Neural cell (in vitro differentiated cells): ENCODE results near the gene SLN. TPM values are rescaled to one million over a fixed set of nuclear protein-coding genes. Genes with fewer than 3 reads are reported as not detected.
"Not testable (repeated sequence)": the region's sequence is repeated elsewhere in the genome, so short reads cannot be mapped to it uniquely, and the experiment has no call there.

Experiments used
- H2AFZ ChIP-seq: fragments of 200-600, 300-800 bp; sonication (generic), shearing (Covaris generic); 2 replicates; pipeline ENCODE4 v1.6.0; 2014; ENCODE audit warnings: low read depth, mild to moderate bottlenecking, antibody characterized with exemption, low read length, moderate library complexity
- H3F3A ChIP-seq: fragments of 200-600 bp; shearing (Covaris generic); 2 replicates; pipeline ENCODE4 v1.6.1; 2016; ENCODE audit warnings: mild to moderate bottlenecking, moderate library complexity, mixed read lengths, antibody characterized with exemption, low read length; ENCODE audit not compliant: insufficient read depth, poor library complexity, severe bottlenecking
- H3K27ac ChIP-seq: fragments of 200-600, 300-800 bp; sonication (generic), shearing (Covaris generic); 2 replicates; pipeline ENCODE4 v1.5.1; 2014; ENCODE audit warnings: mild to moderate bottlenecking, low read length, moderate library complexity
- H3K27me3 ChIP-seq: fragments of 300-800, 200-600 bp; sonication (generic), shearing (Covaris generic); 2 replicates; pipeline ENCODE4 v1.6.0; 2014; ENCODE audit warnings: mild to moderate bottlenecking, low read depth, low read length, moderate library complexity; ENCODE audit not compliant: insufficient read depth
- H3K36me3 ChIP-seq: fragments of 300-800, 200-600 bp; sonication (generic), shearing (Covaris generic); 2 replicates; pipeline ENCODE4 v1.5.1; 2014; ENCODE audit warnings: mild to moderate bottlenecking, antibody characterized with exemption, low read length, moderate library complexity; ENCODE audit not compliant: insufficient read depth
- H3K4me2 ChIP-seq: fragments of 300-800, 200-600 bp; sonication (generic), shearing (Covaris generic); 2 replicates; pipeline ENCODE4 v1.6.0; 2014; ENCODE audit warnings: mild to moderate bottlenecking, low read length
- H3K4me3 ChIP-seq: fragments of 300-800, 200-600 bp; sonication (generic), shearing (Covaris generic); 2 replicates; pipeline ENCODE4 v1.5.1; 2014; ENCODE audit warnings: mild to moderate bottlenecking, low read length, moderate library complexity
- H3K79me2 ChIP-seq: fragments of 200-600 bp; shearing (Covaris generic); replicated peaks from 2 replicates; pipeline ENCODE4 v1.6.0; 2014; ENCODE audit warnings: mild to moderate bottlenecking, low read length, moderate library complexity; ENCODE audit not compliant: insufficient read depth
- H3K9ac ChIP-seq: fragments of 300-800, 200-600 bp; sonication (generic), shearing (Covaris generic); 2 replicates; pipeline ENCODE4 v1.6.1; 2016; ENCODE audit warnings: mild to moderate bottlenecking, low read length, mixed read lengths
- H3K9me2 ChIP-seq: fragments of 200-600 bp; shearing (Covaris generic); 2 replicates; pipeline ENCODE4 v1.6.1; 2016; ENCODE audit warnings: mild to moderate bottlenecking, low read length, mixed read lengths; ENCODE audit not compliant: insufficient read depth
- H3K9me3 ChIP-seq: fragments of 200-600, 300-800 bp; sonication (generic), shearing (Covaris generic); 2 replicates; pipeline ENCODE4 v1.6.1; 2016; ENCODE audit warnings: mild to moderate bottlenecking, mixed run types, low read length, moderate library complexity, mixed read lengths
- H4K20me1 ChIP-seq: fragments of 200-600 bp; shearing (Covaris generic); 2 replicates; pipeline ENCODE4 v1.6.1; 2016; ENCODE audit warnings: mild to moderate bottlenecking, mixed run types; ENCODE audit not compliant: insufficient read depth
- CTCF ChIP-seq: fragments of 450-650 bp; IDR thresholded peaks from 2 replicates; pipeline ENCODE4 v1.5.1; 2014; ENCODE audit warnings: antibody characterized with exemption, mild to moderate bottlenecking, moderate library complexity; ENCODE audit not compliant: poor library complexity, severe bottlenecking
- EP300 ChIP-seq: fragments of 450-650 bp; conservative IDR thresholded peaks from 2 replicates; pipeline ENCODE4 v1.6.1; 2014; ENCODE audit warnings: antibody characterized with exemption, mild to moderate bottlenecking, moderate library complexity; ENCODE audit not compliant: poor library complexity, severe bottlenecking
- EZH2 ChIP-seq: fragments of 200-600, 300-800 bp; shearing (Covaris generic), sonication (generic); IDR thresholded peaks from 2 replicates; pipeline ENCODE4 v1.6.1; 2014; ENCODE audit warnings: antibody characterized with exemption, low read length, borderline replicate concordance, mild to moderate bottlenecking; ENCODE audit not compliant: insufficient read depth, poor library complexity, severe bottlenecking
- MXI1 ChIP-seq: fragments of 450-650 bp; conservative IDR thresholded peaks from 2 replicates; pipeline ENCODE4 v1.6.1; 2014; ENCODE audit warnings: antibody characterized with exemption, mild to moderate bottlenecking; ENCODE audit not compliant: poor library complexity, severe bottlenecking
- POLR2AphosphoS5 ChIP-seq: IDR thresholded peaks from 2 replicates; pipeline ENCODE4 v1.6.1; 2012
- RAD21 ChIP-seq: fragments of 450-650 bp; conservative IDR thresholded peaks from 2 replicates; pipeline ENCODE4 v1.6.1; 2014; ENCODE audit warnings: antibody characterized with exemption, mild to moderate bottlenecking, moderate library complexity
- REST ChIP-seq: IDR thresholded peaks from 2 replicates; pipeline ENCODE4 v1.6.1; 2012; ENCODE audit warnings: borderline replicate concordance
- SMC3 ChIP-seq: fragments of 450-650 bp; conservative IDR thresholded peaks from 2 replicates; pipeline ENCODE4 v1.6.1; 2014; ENCODE audit warnings: antibody characterized with exemption, mild to moderate bottlenecking, moderate library complexity; ENCODE audit not compliant: poor library complexity
- TAF1 ChIP-seq: IDR thresholded peaks from 2 replicates; pipeline ENCODE4 v1.6.1; 2012; ENCODE audit warnings: low read depth
- polyA minus RNA-seq: library from RNA; depleted of rRNA, polyadenylated mRNA; stranded (reverse); fragments of >200 nt; gene quantifications from 2 replicates; pipeline ENCODE4 v1.2.3, GENCODE V29; 2014
- polyA plus RNA-seq: library from polyadenylated mRNA; depleted of rRNA; stranded (reverse); fragments of >200 nt; gene quantifications from 2 replicates; pipeline ENCODE4 v1.2.3, GENCODE V29; 2014

Gene SLN
- polyA plus RNA-seq (not detected in 2 replicates), polyA minus RNA-seq (not detected in 2 replicates)

- H3K9me2 ChIP-seq: no peaks in the 10 kb centered on the region
- no peaks in the 10 kb centered on the region for H4K20me1 ChIP-seq
- TF ChIP-seq CTCF: no peak
- no peak for TF ChIP-seq SMC3
- TF ChIP-seq REST: no peak
- no peak for TF ChIP-seq EP300
- no peak for TF ChIP-seq POLR2AphosphoS5
- no peak for TF ChIP-seq RAD21
- no peak for TF ChIP-seq MXI1
- no peak for TF ChIP-seq EZH2
- TF ChIP-seq TAF1: no peak
- H3K4me2 ChIP-seq: no peak within 1 kb of the TSS
- no peak within 1 kb of the TSS for H2AFZ ChIP-seq
- H3F3A ChIP-seq: no peaks in the 10 kb centered on the region
- H3K27me3 ChIP-seq: peaks cover 4% of the 10 kb centered on the region
- no peaks in the 10 kb centered on the region for H3K9me3 ChIP-seq
- no peak within 1 kb of the TSS for H3K27ac ChIP-seq
- no peaks in the 10 kb centered on the region for H3K36me3 ChIP-seq
- H3K79me2 ChIP-seq: no peaks in the 10 kb centered on the region
- H3K9ac ChIP-seq: no peak within 1 kb of the TSS
- H3K4me3 ChIP-seq: no peak within 1 kb of the TSS
These were observed at the start of gene SLN for GRCh38 chr11:107711861-107712755. Gene SLN (minus strand): TSS chr11:107712056.

- not testable (repeated sequence) for H3F3A ChIP-seq, H3K9ac ChIP-seq, H3K9me2 ChIP-seq, H3K9me3 ChIP-seq, H3K36me3 ChIP-seq, H4K20me1 ChIP-seq, H2AFZ ChIP-seq, H3K4me2 ChIP-seq, H3K27ac ChIP-seq, H3K4me3 ChIP-seq, H3K27me3 ChIP-seq, H3K79me2 ChIP-seq
These were observed 47.0 kb upstream of the SLN start for GRCh38 chr11:107758719-107759355.
